KMS-11 (cell line): ENCODE measurements around the gene SSPN.

ENCODE experiments used
- H2AFZ ChIP-seq: fragments of 200-600 bp; sonication (generic); 2 replicates; pipeline ENCODE4 v1.6.1; 2016; ENCODE audit warnings: antibody characterized with exemption, mixed run types, low read depth
- H3K27ac ChIP-seq: fragments of 200-600 bp; sonication (generic); 2 replicates; pipeline ENCODE4 v1.6.1; 2016; ENCODE audit warnings: mild to moderate bottlenecking, mixed run types
- H3K27me3 ChIP-seq: fragments of 200-600 bp; sonication (generic); 2 replicates; pipeline ENCODE4 v1.6.1; 2017; ENCODE audit warnings: mild to moderate bottlenecking, low read depth, mixed run types, moderate library complexity; ENCODE audit not compliant: insufficient read depth
- H3K36me3 ChIP-seq: fragments of 200-600 bp; sonication (generic); 2 replicates; pipeline ENCODE4 v1.6.1; 2017; ENCODE audit warnings: mild to moderate bottlenecking, mixed run types; ENCODE audit not compliant: insufficient read depth
- H3K4me1 ChIP-seq: fragments of 200-600 bp; sonication (generic); 2 replicates; pipeline ENCODE4 v1.6.1; 2016; ENCODE audit warnings: mild to moderate bottlenecking, low read depth, mixed run types; ENCODE audit not compliant: poor library complexity, severe bottlenecking
- H3K4me2 ChIP-seq: fragments of 200-600 bp; sonication (generic); 2 replicates; pipeline ENCODE4 v1.7.0; 2016; ENCODE audit warnings: mild to moderate bottlenecking, mixed run types
- H3K4me3 ChIP-seq: fragments of 200-600 bp; sonication (generic); IDR thresholded peaks from 2 replicates; pipeline ENCODE4 v1.6.1; 2017; ENCODE audit warnings: low read depth, low read length, mixed read lengths; ENCODE audit not compliant: insufficient read depth
- H3K79me2 ChIP-seq: fragments of 200-600 bp; sonication (generic); 2 replicates; pipeline ENCODE4 v1.6.1; 2016; ENCODE audit warnings: low read depth, mixed run types; ENCODE audit not compliant: insufficient read depth
- H3K9ac ChIP-seq: fragments of 200-600 bp; sonication (generic); 2 replicates; pipeline ENCODE4 v1.6.1; 2016; ENCODE audit warnings: mild to moderate bottlenecking, mixed run types
- H4K20me1 ChIP-seq: fragments of 200-600 bp; sonication (generic); 2 replicates; pipeline ENCODE4 v1.6.1; 2016; ENCODE audit warnings: mild to moderate bottlenecking, mixed run types; ENCODE audit not compliant: insufficient read depth
- CTCF ChIP-seq: fragments of 200-600 bp; sonication (generic); conservative IDR thresholded peaks from 2 replicates; pipeline ENCODE4 v1.6.1; 2017; ENCODE audit warnings: low read depth, mild to moderate bottlenecking, antibody characterized with exemption, low read length, moderate library complexity, mixed read lengths

SSPN gene

DNA sequence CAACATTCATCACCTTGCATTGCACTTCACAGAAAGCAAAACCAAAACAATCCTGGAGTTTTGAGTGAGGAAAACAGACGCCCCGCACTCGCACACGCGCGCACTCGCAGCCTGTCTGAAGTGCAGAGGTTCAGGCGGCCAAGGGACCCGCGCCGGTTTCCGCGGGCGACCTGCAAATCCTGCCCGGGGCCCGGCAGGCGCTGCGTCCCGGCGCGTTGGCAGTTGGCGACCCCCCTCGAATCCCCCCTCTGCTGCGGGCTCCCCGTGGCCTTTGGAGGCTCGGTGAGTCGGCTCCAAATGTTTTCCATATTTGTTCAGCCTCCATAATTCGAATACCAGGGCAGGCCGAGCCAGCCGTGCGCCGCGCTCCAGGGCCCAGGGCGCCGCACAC lies at the start of gene SSPN:
Gene SSPN (plus strand): TSS at position 324 of the 391 bp plus-strand sequence. CDS start 100 bp downstream, outside the sequence.
- H3K4me2 ChIP-seq: peak within 1 kb of the TSS; percentile 60
- H3K4me3 ChIP-seq: no peak within 1 kb of the TSS
- no peaks in the 10 kb centered on the region for H3K79me2 ChIP-seq
- H3K9ac ChIP-seq: peak within 1 kb of the TSS; percentile 65
- H4K20me1 ChIP-seq: no peaks in the 10 kb centered on the region
- peaks cover 6% of the 10 kb centered on the region for H3K4me1 ChIP-seq
- no peaks in the 10 kb centered on the region for H3K27me3 ChIP-seq
- H3K36me3 ChIP-seq: no peaks in the 10 kb centered on the region
- H2AFZ ChIP-seq: peak within 1 kb of the TSS; percentile 79
- peak within 1 kb of the TSS; percentile 37; the same call in 1 of the 2 replicates for H3K27ac ChIP-seq
- TF ChIP-seq CTCF: no peak

- H3K4me2 ChIP-seq: no peak overlapping the region
- no peak overlapping the region for H3K4me3 ChIP-seq
- H3K79me2 ChIP-seq: no peaks in the 10 kb centered on the region
- H3K9ac ChIP-seq: no peak overlapping the region
- no peak for TF ChIP-seq CTCF
- H3K27ac ChIP-seq: no peak overlapping the region
- H3K27me3 ChIP-seq: no peaks in the 10 kb centered on the region
- H3K4me1 ChIP-seq: no peaks in the 10 kb centered on the region
- no peaks in the 10 kb centered on the region for H3K36me3 ChIP-seq
- no peaks in the 10 kb centered on the region for H4K20me1 ChIP-seq
- no peak overlapping the region for H2AFZ ChIP-seq
Measured at GRCh38 chr12:26148291-26148690, 47.1 kb upstream of the SSPN start.

DNA sequence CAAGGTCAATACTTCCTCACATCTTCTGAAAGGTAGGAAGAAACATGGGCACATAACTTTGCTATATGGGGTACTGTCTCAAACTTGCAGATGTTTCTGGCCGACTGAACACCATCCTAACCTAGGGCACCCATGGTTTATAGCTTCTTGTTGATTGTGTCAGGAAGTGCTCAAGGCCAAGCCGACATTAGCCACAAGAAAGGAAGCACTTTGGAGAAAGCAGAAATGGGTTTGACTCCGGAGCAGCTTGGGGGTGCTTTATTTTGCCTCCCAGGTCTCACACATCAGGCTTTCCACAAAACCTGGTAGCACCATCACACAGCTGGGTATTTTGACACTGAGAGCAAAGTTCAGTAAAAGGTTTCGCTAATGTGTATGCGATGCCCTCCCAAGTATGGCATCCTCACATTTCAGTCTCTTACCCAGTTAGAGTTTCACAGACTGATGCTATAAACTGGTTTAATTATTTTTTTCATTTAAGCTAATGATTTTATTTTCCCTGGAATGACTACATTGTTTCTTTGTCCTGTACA lies 45.3 kb upstream of the SSPN start:
- Histone ChIP-seq H3K27me3 (no peaks in the 10 kb centered on the region), H3K36me3 (no peaks in the 10 kb centered on the region), H3K27ac (no peak overlapping the region), H2AFZ (no peak overlapping the region), H3K4me1 (no peaks in the 10 kb centered on the region), H4K20me1 (no peaks in the 10 kb centered on the region), H3K4me2 (no peak overlapping the region), H3K4me3 (no peak overlapping the region), H3K79me2 (no peaks in the 10 kb centered on the region), H3K9ac (no peak overlapping the region)
- TF ChIP-seq CTCF: no peak

DNA sequence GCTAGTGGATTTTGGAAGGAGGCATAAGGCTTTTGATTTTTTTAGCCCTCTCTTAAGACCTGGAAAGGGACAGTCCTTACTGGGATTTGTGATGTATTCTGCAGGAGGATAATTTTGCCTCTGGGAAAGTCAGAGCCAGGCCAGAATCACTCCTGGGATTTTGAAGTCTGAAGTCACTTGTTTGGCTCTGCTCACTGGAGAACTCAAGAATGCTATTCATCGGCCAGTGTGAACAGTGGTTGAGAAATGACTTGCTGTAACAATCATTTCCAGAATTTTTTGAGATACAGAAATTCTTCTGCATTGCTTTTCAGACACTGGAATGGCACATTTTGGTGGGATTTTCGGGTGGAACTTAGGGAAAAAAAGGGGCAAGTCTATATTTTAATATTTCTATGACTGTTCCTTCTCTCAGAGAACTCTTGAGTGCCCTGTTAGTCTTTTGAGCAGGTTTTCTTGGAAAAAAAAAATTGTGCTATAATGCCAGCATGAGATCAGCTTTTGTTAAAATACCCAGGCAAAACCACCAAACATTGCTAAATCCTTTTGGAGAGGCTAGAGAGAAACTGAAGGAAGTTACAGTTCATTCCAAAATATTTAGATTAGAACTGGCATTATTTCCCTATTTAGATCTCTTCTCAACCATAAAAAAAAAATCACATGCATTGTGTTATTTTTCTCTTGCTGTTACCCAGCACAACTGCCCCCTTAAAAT lies 44.5 kb upstream of the SSPN start:
- no peak overlapping the region for H2AFZ ChIP-seq
- no peak overlapping the region for H3K4me2 ChIP-seq
- H3K4me3 ChIP-seq: no peak overlapping the region
- H3K36me3 ChIP-seq: no peaks in the 10 kb centered on the region
- no peak for TF ChIP-seq CTCF
- H3K9ac ChIP-seq: no peak overlapping the region
- H3K27ac ChIP-seq: no peak overlapping the region
- H4K20me1 ChIP-seq: no peaks in the 10 kb centered on the region
- H3K79me2 ChIP-seq: no peaks in the 10 kb centered on the region
- no peaks in the 10 kb centered on the region for H3K4me1 ChIP-seq
- no peaks in the 10 kb centered on the region for H3K27me3 ChIP-seq
